GM18520 (cell line): ENCODE measurements around the gene STPG3.

Experiments
- ATAC-seq: cut with Tn5 transposase; IDR thresholded peaks from one replicate; pipeline ENCODE4 v1.9.1; 2021; ENCODE audit not compliant: unreplicated experiment

Gene STPG3

GRCh38 chr9:137278061-137278701, 27.1 kb downstream of the STPG3 start:
- ATAC-seq, result no peak

GRCh38 chr9:137278721-137279711, 27.9 kb downstream of the STPG3 start:
- ATAC-seq, result no peak

- ATAC-seq, result no peak
These were observed 28.8 kb downstream of the STPG3 start for GRCh38 chr9:137279741-137280473.

GRCh38 chr9:137280474-137281344, 29.6 kb downstream of the STPG3 start:
- ATAC-seq, result no peak

GRCh38 chr9:137281345-137282116, 30.4 kb downstream of the STPG3 start:
- no peak for ATAC-seq

- no peak for ATAC-seq
These were observed 35.9 kb downstream of the STPG3 start for GRCh38 chr9:137286975-137287383.

- ATAC-seq, result no peak
These were observed 42.0 kb downstream of the STPG3 start for GRCh38 chr9:137293094-137293481.

- no peak for ATAC-seq
These were observed 42.5 kb downstream of the STPG3 start for GRCh38 chr9:137293482-137294090.

- ATAC-seq, result no peak
These were observed 43.1 kb downstream of the STPG3 start for GRCh38 chr9:137294091-137294680.

GRCh38 chr9:137294681-137295237, 43.7 kb downstream of the STPG3 start:
- no peak for ATAC-seq

GRCh38 chr9:137295238-137295811, 44.2 kb downstream of the STPG3 start:
- ATAC-seq, result no peak

GRCh38 chr9:137295849-137296669, 45.0 kb downstream of the STPG3 start:
- ATAC-seq, result no peak

GRCh38 chr9:137296670-137297664, 45.9 kb downstream of the STPG3 start:
- ATAC-seq, result no peak

- ATAC-seq, result no peak
These were observed 46.9 kb downstream of the STPG3 start for GRCh38 chr9:137297966-137298365.

GRCh38 chr9:137298401-137299202, 47.5 kb downstream of the STPG3 start:
- no peak for ATAC-seq
